ENCODE measurements around the gene PDZD8.
A peak's percentile ranks its signal among the peaks of the same experiment; 100 is the strongest.

The PDZD8 gene

GRCh38 chr10:117275121-117275520, 100.1 kb downstream of the PDZD8 start:
- DNase-seq: no peak

DNA sequence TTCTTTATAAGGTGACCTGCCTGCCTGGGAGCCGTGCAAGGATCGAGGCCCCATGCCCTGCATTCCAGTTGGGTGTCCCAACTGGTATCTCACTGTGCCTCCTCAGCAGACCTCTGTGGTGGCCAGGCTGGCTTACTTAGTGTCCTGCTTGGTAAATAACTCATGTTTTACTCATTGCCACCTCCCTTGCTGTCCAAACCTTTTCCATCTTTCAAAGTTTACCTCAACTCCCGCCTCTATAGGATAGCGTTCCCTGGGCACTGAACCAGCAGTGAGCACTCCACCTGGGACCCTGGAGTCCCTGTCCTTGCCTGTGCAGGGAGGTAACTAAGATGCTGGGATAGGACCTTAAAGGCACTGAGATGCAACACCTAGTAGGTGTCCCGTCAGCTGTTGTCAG, 100.7 kb downstream of the PDZD8 start:
- DNase-seq: no peak

GRCh38 chr10:117273980-117274379, 101.3 kb downstream of the PDZD8 start:
- DNase-seq: no peak

- no peak for DNase-seq
These were observed 102.8 kb downstream of the PDZD8 start for GRCh38 chr10:117272195-117273076.

DNA sequence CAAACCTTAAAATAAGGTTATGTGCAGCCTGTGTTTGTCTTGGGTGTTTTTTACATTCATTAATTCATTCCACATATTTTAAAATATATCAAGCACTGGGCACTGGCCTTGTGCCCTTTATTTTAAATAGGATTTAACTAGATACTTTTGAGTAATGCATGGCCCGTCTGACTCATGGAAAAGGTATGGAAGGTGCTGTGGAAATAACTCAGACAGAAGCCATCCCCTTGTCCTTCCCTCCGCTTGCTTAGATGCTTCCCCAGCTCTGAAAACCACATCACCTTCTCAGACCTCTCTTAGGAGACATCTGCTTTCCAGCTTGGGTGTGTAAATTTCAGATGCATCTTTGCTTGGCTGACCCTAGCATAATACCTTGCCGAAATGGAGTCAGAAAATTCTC, 103.8 kb downstream of the PDZD8 start:
- DNase-seq: no peak

DNA sequence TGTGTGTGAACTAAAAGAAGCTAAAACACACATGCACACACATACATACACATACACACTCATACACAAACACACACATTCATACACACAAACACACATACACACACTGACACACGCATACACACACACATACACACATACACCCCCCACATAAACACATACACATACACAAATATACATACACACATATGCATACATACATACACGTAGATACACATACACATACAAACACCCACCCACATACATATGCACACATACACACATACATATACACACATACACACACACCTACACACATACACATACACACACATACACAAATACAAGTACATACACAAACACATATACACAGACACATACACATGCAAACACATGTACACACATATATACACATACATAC, 106.3 kb downstream of the PDZD8 start:
- DNase-seq: no peak

DNA sequence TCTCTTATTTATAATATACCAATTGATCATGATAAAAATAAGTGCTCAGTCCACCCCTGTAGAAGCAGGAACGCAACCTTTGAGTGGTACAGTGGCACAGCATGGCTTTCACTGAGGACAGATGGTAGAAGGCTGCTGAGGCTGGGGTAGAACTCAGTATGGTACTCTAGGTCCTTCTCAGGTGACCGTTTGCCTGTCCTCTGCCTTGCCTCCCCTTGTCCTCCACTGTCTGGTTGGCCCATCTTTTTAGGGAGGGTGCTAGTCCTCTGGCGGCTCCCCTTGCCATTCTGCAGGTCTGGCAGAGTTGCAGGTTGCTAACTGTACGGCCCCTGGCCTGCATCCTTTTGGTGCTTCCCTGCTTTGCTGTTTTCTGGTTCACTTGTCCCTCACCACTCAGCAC, 107.0 kb downstream of the PDZD8 start:
- DNase-seq: no peak

DNA sequence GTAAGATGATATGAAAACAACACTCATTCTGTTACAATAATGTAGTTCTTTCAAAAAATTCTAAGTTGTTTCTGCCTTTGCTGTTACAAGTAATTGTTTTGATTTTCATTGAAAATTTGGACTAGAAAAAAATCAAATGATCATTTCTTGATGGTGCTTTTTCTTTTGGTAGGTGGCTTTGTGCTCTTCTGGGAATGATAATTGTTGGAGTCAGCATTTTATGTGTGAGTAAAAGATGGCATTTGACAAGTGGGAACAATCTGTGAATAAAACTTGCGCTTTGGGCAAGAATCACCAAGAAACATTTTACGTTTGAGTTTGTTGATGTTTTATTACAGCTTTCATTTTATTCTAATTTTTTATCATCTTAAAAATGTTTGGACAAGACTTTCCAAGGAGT, 108.4 kb downstream of the PDZD8 start:
- no peak for DNase-seq

DNA sequence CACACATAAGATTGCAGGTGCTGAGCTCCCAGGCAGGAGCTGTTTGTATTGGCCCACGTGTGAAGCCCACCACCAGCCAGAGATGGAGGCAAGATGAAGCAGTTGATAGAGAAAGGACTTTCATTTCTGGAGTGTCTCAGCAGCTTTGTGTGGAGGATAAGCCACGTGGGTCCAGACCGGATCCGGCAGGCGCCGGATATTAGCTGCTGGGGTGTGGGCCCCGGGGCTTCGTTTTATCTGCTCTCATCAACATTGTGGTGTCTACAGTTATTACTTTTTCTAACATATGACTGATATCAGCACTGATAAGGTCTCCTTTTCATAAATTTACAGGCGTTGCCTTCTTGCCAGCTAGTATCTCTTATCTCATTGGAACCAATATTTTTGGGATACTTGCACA, 108.8 kb downstream of the PDZD8 start:
- no peak for DNase-seq

DNA sequence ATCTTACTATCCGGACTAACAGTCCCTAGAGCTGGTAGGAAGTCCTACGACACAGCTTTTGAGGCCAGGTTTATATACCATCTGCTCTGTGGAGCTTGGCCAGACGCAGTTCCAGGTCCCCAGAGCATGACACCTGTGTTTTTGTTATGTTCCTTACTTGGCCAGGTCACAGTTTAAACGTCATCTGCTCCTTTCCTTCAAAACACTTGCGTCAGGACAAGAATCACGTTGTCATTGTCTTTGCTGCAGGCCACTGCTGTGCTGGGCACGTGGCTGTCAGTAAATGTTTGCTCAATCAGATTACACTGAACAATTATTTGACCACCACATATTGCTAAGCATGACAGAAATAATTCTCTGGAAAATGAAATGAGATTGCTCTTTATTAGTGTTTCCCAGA, 110.5 kb downstream of the PDZD8 start:
- DNase-seq: no peak

GRCh38 chr10:117262903-117263293, 112.3 kb downstream of the PDZD8 start:
- DNase-seq: no peak

DNA sequence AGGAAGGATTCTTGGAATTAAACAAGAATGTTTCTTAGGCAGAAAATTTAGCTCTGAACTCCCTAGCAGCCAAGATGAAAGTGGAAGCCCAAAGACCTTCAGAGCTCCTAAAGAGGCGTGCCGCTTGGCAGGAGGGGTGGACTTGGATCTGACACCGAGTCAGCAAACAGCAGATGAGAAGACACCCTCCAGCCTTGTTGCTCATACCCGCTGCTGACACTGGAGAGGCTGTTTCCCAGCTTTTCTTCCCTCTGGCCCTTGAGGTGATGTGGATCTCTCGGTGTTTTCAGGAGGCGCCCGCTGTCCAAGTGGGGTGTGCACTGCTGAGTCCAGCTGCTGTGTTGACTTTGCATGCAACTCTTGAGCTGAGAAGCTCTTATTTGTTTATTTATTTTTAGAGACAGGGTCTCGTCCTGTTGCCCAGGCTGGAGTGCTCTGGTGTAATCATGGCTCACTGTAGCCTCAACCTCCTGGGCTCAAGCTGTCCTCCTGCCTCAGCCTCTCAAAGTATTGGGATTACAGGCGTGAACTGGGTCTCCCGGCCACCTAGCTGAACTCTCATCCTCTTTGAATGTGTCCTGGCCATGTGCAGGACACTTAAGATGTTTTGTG, 112.8 kb downstream of the PDZD8 start:
- no peak for DNase-seq

DNA sequence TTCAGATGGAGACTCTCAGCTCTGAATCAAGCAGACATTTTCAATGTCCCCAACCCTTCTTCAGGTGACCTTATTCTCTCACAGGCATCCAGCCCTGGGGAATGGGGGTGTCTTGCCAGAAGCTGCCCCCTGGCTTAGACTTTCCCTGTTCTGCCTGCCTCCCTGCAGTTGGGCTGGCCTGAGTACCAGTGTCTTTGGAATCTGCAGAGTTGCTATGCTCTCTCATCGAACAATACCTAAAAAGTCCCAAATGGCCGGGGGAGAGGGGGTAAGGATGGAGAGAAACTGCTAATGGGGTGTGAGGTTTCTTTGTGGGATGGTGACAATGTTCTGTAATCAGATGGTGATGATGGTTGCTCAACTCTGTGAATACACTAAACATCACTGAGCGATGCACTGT, 113.7 kb downstream of the PDZD8 start:
- DNase-seq: no peak

- DNase-seq: peak; percentile 74 to 75
These were observed 115.2 kb downstream of the PDZD8 start for GRCh38 chr10:117260084-117260483.

- DNase-seq: peak; percentile 96 to 98
These were observed 116.0 kb downstream of the PDZD8 start for GRCh38 chr10:117259279-117259678.

GRCh38 chr10:117257721-117258120, 117.5 kb downstream of the PDZD8 start:
- DNase-seq: no peak

DNA sequence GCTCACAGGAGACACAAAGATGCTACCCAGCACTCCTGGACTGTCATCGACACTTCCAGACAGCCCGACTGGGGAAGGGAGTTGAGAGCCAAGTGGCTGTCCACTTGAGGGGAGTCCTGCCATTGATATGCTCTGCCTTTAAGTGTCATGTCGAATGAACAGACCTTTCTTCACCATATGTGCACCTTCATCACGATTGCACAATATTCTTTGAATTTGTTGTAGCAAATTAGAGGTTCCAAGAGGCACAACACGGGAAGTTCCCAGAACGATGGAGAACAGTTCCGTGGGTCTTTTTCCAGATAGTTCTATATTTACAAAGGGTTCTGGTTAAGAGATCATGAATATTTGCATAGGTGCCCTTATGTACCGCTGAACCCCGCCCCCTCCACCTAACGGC, 118.3 kb downstream of the PDZD8 start:
- DNase-seq: no peak

GRCh38 chr10:117255835-117256460, 119.3 kb downstream of the PDZD8 start:
- DNase-seq: no peak

GRCh38 chr10:117254774-117255735, 120.2 kb downstream of the PDZD8 start:
- DNase-seq: no peak

DNA sequence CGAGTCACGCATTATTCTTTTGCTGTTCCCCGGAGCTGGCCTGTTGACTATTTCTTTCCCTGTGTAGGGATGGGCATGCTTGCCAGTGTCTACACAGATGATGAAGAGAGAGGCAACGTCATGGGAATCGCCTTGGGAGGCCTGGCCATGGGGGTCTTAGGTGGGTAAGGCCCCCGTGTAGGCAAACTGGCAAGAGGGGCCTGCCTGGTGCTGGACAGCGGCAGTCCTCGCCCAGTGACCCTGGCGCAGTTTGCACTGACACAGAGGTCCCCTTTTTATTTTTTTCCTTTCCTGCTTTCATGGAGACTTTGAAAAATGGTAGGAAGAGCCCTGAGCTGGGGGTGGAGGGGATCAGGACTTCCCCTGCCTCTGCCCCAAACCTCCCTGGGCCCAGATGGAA, 120.9 kb downstream of the PDZD8 start:
- DNase-seq: no peak

DNA sequence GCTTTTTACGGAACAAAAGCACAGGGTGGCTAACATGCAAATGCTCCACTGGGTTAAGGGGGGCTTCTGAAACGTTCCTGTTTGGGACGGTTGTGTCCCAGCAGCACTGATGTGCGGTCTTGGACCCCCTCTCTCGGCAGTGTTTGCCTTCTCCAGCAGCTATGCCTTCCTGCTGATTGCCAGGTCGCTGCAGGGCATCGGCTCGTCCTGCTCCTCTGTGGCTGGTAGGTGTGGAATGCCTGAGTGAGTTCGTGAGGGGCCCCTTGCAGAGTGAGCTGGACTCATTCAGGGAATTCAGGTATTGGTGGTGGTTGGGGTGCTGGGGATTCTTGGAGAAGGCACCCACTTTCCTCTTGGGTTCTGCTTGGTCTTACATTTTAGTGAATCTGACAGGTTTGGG, 121.3 kb downstream of the PDZD8 start:
- DNase-seq: no peak

- DNase-seq: no peak
These were observed 124.8 kb downstream of the PDZD8 start for GRCh38 chr10:117250411-117250810.
